H1 (cell line): ENCODE measurements around the gene GLI1.

ENCODE experiments used
- EZH2 ChIP-seq: fragments of 200-600 bp; sonication (generic); IDR thresholded peaks from 2 replicates; pipeline ENCODE4 v1.7.1; 2012; ENCODE audit warnings: low read depth, mild to moderate bottlenecking, moderate library complexity, low read length, inconsistent platforms; ENCODE audit not compliant: severe bottlenecking
- HDAC2 ChIP-seq, 2 experiments: fragments of 300-600 bp in 1 of 2; sonication (generic) in 1 of 2; IDR thresholded peaks; 2 replicates each; pipeline ENCODE4 v1.6.1; 2011 to 2012; ENCODE audit warnings: low read depth in 2 of 2, low read length in 2 of 2, mild to moderate bottlenecking in 2 of 2, moderate library complexity in 2 of 2, borderline replicate concordance in 1 of 2, inconsistent platforms in 1 of 2
- SIN3A ChIP-seq, 2 experiments: IDR thresholded peaks in 1 of 2; conservative IDR thresholded peaks in 1 of 2; 2 replicates each; pipeline ENCODE4 v1.6.1; 2011 to 2012; ENCODE audit warnings: low read length in 2 of 2, improper control_type of control experiment in 1 of 2, low read depth in 1 of 2, mild to moderate bottlenecking in 1 of 2
- SIRT6 ChIP-seq: IDR thresholded peaks from one replicate; pipeline ENCODE4 v1.7.1; 2012; ENCODE audit warnings: low read length, inconsistent platforms
- SUZ12 ChIP-seq: fragments of 200-600 bp; sonication (generic); IDR thresholded peaks from 2 replicates; pipeline ENCODE4 v1.6.1; 2012; ENCODE audit warnings: mild to moderate bottlenecking, inconsistent platforms, low read length, moderate library complexity, mixed read lengths
- TAF7 ChIP-seq: optimal IDR thresholded peaks from 2 replicates; pipeline ENCODE3; 2011; ENCODE audit warnings: low read depth, mild to moderate bottlenecking, inconsistent platforms, low read length, moderate library complexity, borderline replicate concordance

- TF ChIP-seq HDAC2 (IDR thresholded peaks at IDR 0.05; ENCODE audit: borderline replicate concordance in 1 of 2, low read depth in 2 of 2, low read length in 2 of 2) (no peak), TAF7 (no peak), SIN3A (conservative IDR thresholded peaks at IDR 0.05 in 1 of 2, IDR thresholded peaks at IDR 0.05 in 1 of 2; ENCODE audit: low read depth in 1 of 2, low read length in 2 of 2) (no peak), SUZ12 (no peak), EZH2 (no peak), SIRT6 (no peak)
Observed at GRCh38 chr12:57473392-57473791, 13.8 kb downstream of the GLI1 start.
